Right lobe of liver (tissue), 4 donors: ENCODE data around the gene DIAPH2.

Source experiments
- CTCF ChIP-seq, 4 donors: fragments of 200-600 bp in 3 of 4; fragments of 450-650 bp in 1 of 4; IDR thresholded peaks; one replicate each; pipeline versions ENCODE4 v1.5.1 to v1.8.0; 2016 to 2022; ENCODE audit warnings: antibody characterized with exemption in 4 of 4, mild to moderate bottlenecking in 2 of 4
- POLR2A ChIP-seq: fragments of 450-650 bp; IDR thresholded peaks from one replicate; pipeline ENCODE4 v1.6.1; 2017; ENCODE audit warnings: antibody characterized with exemption, mild to moderate bottlenecking
- donor health status: DM: no; HTN: no; CAD: no.
- donor health status: DM: no; HTN: no; CAD: no.
- donor health status: DM: no; HTN: yes; CAD: no.

DNA sequence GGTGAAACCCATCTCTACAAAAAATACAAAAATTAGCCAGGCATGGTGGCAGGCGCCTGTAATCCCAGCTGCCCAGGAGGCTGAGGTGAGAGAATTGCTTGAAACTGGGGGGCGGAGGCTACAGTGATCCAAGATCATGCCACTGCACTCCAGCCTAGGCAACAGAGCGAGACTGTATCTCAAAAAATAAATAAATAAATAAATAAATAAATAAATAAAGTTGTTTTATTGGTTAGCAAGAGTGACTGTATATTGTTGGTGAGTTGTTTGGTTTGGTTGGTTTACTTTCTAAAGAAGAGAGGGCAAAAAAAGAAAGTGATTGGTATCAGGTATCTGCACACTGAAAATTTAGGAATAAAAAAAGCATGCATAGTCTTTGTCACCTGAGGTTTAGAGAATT lies 700.0 kb downstream of the DIAPH2 start:
- TF ChIP-seq CTCF (IDR thresholded peaks at IDR 0.05) (no peak), POLR2A (no peak)
